Measurements from ENCODE around the gene ZMYND8. TPM values are rescaled to one million over a fixed set of nuclear protein-coding genes. Genes with fewer than 3 reads are reported as not detected.

ZMYND8 gene
- total and polyA plus RNA-seq, 10 of the 15 experiments (the other 5 are each of a cell fraction or from before 2014, with no cell fraction given): 12.9 to 54.8 (median 23.1) TPM

- TF ChIP-seq BHLHE40 (IDR thresholded peaks at IDR 0.05; ENCODE audit: borderline replicate concordance in 1 of 2, low read depth in 2 of 2, low read length in 1 of 2) (no peak), YY1 (IDR thresholded peaks at IDR 0.05; ENCODE audit: low read depth, low read length) (peak; percentile 73), MTA3 (IDR thresholded peaks at IDR 0.05; ENCODE audit: borderline replicate concordance, low read length) (no peak), GATAD2B (conservative IDR thresholded peaks at IDR 0.05; ENCODE audit: low read depth) (no peak), IKZF1 (conservative IDR thresholded peaks at IDR 0.05) (no peak), MAX (IDR thresholded peaks at IDR 0.05; ENCODE audit: low read depth, low read length) (no peak), NR2C2 (IDR thresholded peaks at IDR 0.05; ENCODE audit: borderline replicate concordance, control insufficient read depth, insufficient read length, low read depth) (no peak), USF2 (IDR thresholded peaks at IDR 0.05; ENCODE audit: borderline replicate concordance, low read depth, low read length) (peak; percentile 29), ETV6 (conservative IDR thresholded peaks at IDR 0.05 in 1 of 2, IDR thresholded peaks at IDR 0.05 in 1 of 2; ENCODE audit: borderline replicate concordance in 1 of 2, low read depth in 1 of 2) (no peak; a peak in 2 of 4 replicates), SIN3A (IDR thresholded peaks at IDR 0.05; ENCODE audit: low read depth, low read length) (no peak), ATF3 (IDR thresholded peaks at IDR 0.05; ENCODE audit: borderline replicate concordance, extremely low read depth, low read depth, low read length) (no peak), ATF2 (IDR thresholded peaks at IDR 0.05; ENCODE audit: low read length) (no peak), MXI1 (IDR thresholded peaks at IDR 0.05; ENCODE audit: low read depth, low read length) (no peak), SMARCA5 (IDR thresholded peaks at IDR 0.05) (no peak), SUPT20H (IDR thresholded peaks at IDR 0.05; ENCODE audit: borderline replicate concordance, control insufficient read depth, low read depth, low read length) (no peak), PBX3 (IDR thresholded peaks at IDR 0.05; ENCODE audit: insufficient replicate concordance, low read depth, low read length) (no peak), KLF5 (IDR thresholded peaks at IDR 0.05; ENCODE audit: partially characterized antibody) (no peak), SRF (IDR thresholded peaks at IDR 0.05; ENCODE audit: low read depth in 2 of 2, low read length in 2 of 2) (peak; percentile 65 to 90), RUNX3 (IDR thresholded peaks at IDR 0.05; ENCODE audit: low read length) (0 out of 2 replicates have a peak, but pooled peaks have one; percentile 16), RCOR1 (conservative IDR thresholded peaks at IDR 0.05; ENCODE audit: low read depth, low read length) (no peak), E4F1 (IDR thresholded peaks at IDR 0.05; ENCODE audit: borderline replicate concordance, partially characterized antibody) (no peak), MEF2B (IDR thresholded peaks at IDR 0.05; ENCODE audit: partially characterized antibody, poor library complexity, severe bottlenecking) (no peak), NFXL1 (IDR thresholded peaks at IDR 0.05; ENCODE audit: borderline replicate concordance) (peak; percentile 69)
Measured at GRCh38 chr20:47392015-47392720, 35.7 kb upstream of the ZMYND8 start (continued).

All from GM12878 (cell line).